GM10847 (cell line): Measurements from ENCODE around the gene S100A12.

Experiments used
- POLR2A ChIP-seq: IDR thresholded peaks from 2 replicates; pipeline ENCODE4 v1.6.1; 2011; ENCODE audit not compliant: insufficient read length; ENCODE audit errors: extremely low read depth

Gene S100A12

GRCh38 chr1:153375511-153375910, at the start of gene S100A12:
TSS of gene S100A12 (minus strand) at chr1:153375621. CDS start at chr1:153374592, 1,029 bp downstream.
- TF ChIP-seq POLR2A: no peak

- no peak for TF ChIP-seq POLR2A
These were observed 47.1 kb upstream of the S100A12 start for GRCh38 chr1:153422450-153423068.

- TF ChIP-seq POLR2A: no peak
These were observed 44.9 kb upstream of the S100A12 start for GRCh38 chr1:153420306-153420705.

GRCh38 chr1:153417136-153417888, 41.9 kb upstream of the S100A12 start:
- no peak for TF ChIP-seq POLR2A

GRCh38 chr1:153415850-153416570, 40.6 kb upstream of the S100A12 start, which contains the start of gene S100A7A:
TSS of gene S100A7A (plus strand) at chr1:153416520. CDS start at chr1:153418083, 1,563 bp downstream.
- TF ChIP-seq POLR2A: no peak

- TF ChIP-seq POLR2A: no peak
These were observed 29.3 kb upstream of the S100A12 start for GRCh38 chr1:153404768-153405167.

- no peak for TF ChIP-seq POLR2A
These were observed 28.7 kb upstream of the S100A12 start for GRCh38 chr1:153404086-153404635.

- no peak for TF ChIP-seq POLR2A
These were observed 28.1 kb upstream of the S100A12 start for GRCh38 chr1:153403421-153404085.

GRCh38 chr1:153402226-153402625, 26.8 kb upstream of the S100A12 start:
- TF ChIP-seq POLR2A: no peak

GRCh38 chr1:153401461-153401860, 26.0 kb upstream of the S100A12 start:
- no peak for TF ChIP-seq POLR2A

- TF ChIP-seq POLR2A: no peak
These were observed 24.8 kb upstream of the S100A12 start for GRCh38 chr1:153400244-153400643.

GRCh38 chr1:153399401-153400055, 24.1 kb upstream of the S100A12 start:
- TF ChIP-seq POLR2A: no peak

- no peak for TF ChIP-seq POLR2A
These were observed 22.7 kb upstream of the S100A12 start for GRCh38 chr1:153397924-153398651.

GRCh38 chr1:153397051-153397923, 21.9 kb upstream of the S100A12 start:
- no peak for TF ChIP-seq POLR2A
